MM.1S (cell line): ENCODE measurements around the gene MOG.

Experiments used
- DNase-seq: peaks from one replicate; pipeline ENCODE4 v3.0.0-alpha.2; 2015
- H2AFZ ChIP-seq: fragments of 300-600 bp; sonication (generic); 2 replicates; pipeline ENCODE4 v1.6.0; 2016; ENCODE audit warnings: antibody characterized with exemption, low read length
- H3F3A ChIP-seq: fragments of 300-600 bp; sonication (generic); 2 replicates; pipeline ENCODE4 v1.6.1; 2016; ENCODE audit warnings: mild to moderate bottlenecking, antibody characterized with exemption, low read length, moderate library complexity, mixed read lengths; ENCODE audit not compliant: insufficient read depth
- H3K27ac ChIP-seq: fragments of 300-600 bp; sonication (generic); 2 replicates; pipeline ENCODE4 v1.5.1; 2016; ENCODE audit warnings: mild to moderate bottlenecking, low read length
- H3K27me3 ChIP-seq: fragments of 300-600 bp; sonication (generic); replicated peaks from 2 replicates; pipeline ENCODE4 v1.6.0; 2016; ENCODE audit warnings: low read length; ENCODE audit not compliant: insufficient read depth
- H3K36me3 ChIP-seq: fragments of 300-600 bp; sonication (generic); replicated peaks from 2 replicates; pipeline ENCODE4 v1.6.1; 2016; ENCODE audit warnings: mild to moderate bottlenecking, low read length, mixed read lengths; ENCODE audit not compliant: insufficient read depth
- H3K4me1 ChIP-seq: fragments of 300-600 bp; sonication (generic); 2 replicates; pipeline ENCODE4 v1.6.1; 2016; ENCODE audit warnings: low read length, mixed read lengths
- H3K4me2 ChIP-seq: fragments of 300-600 bp; sonication (generic); 2 replicates; pipeline ENCODE4 v1.6.0; 2016; ENCODE audit warnings: low read depth, low read length
- H3K4me3 ChIP-seq: fragments of 300-600 bp; sonication (generic); 2 replicates; pipeline ENCODE4 v1.5.1; 2016; ENCODE audit warnings: low read length, mixed read lengths
- H3K79me2 ChIP-seq: fragments of 300-600 bp; sonication (generic); 2 replicates; pipeline ENCODE4 v1.6.1; 2016; ENCODE audit warnings: mixed run types, low read length, mixed read lengths
- H3K9ac ChIP-seq: fragments of 300-600 bp; sonication (generic); 2 replicates; pipeline ENCODE4 v1.6.1; 2016; ENCODE audit warnings: low read length, mixed read lengths
- H3K9me2 ChIP-seq: fragments of 300-600 bp; sonication (generic); replicated peaks from 2 replicates; pipeline ENCODE4 v1.6.1; 2016; ENCODE audit warnings: mild to moderate bottlenecking, low read length, mixed read lengths; ENCODE audit not compliant: insufficient read depth
- H3K9me3 ChIP-seq: fragments of 300-600 bp; sonication (generic); replicated peaks from 2 replicates; pipeline ENCODE4 v1.6.1; 2016; ENCODE audit warnings: mild to moderate bottlenecking, low read length, mixed read lengths; ENCODE audit not compliant: insufficient read depth
- H4K20me1 ChIP-seq: fragments of 300-600 bp; sonication (generic); 2 replicates; pipeline ENCODE4 v1.6.1; 2016; ENCODE audit warnings: mild to moderate bottlenecking, low read length, moderate library complexity, mixed read lengths; ENCODE audit not compliant: insufficient read depth
- EZH2 ChIP-seq: fragments of 300-600 bp; sonication (generic); optimal IDR thresholded peaks from 2 replicates; pipeline ENCODE3; 2017; ENCODE audit warnings: low read depth, mild to moderate bottlenecking, antibody characterized with exemption, low read length, mixed read lengths
- EZH2phosphoT487 ChIP-seq: fragments of 300-600 bp; sonication (generic); IDR thresholded peaks from 2 replicates; pipeline ENCODE4 v1.6.1; 2018; ENCODE audit warnings: antibody characterized with exemption, low read length
- TF ChIP-seq, protein P1 (sequence below): fragments of 300-600 bp; sonication (generic); IDR thresholded peaks from 2 replicates; pipeline ENCODE4 v1.5.1; 2016; ENCODE audit warnings: antibody characterized with exemption, low read length, mixed read lengths

MOG gene

DNA sequence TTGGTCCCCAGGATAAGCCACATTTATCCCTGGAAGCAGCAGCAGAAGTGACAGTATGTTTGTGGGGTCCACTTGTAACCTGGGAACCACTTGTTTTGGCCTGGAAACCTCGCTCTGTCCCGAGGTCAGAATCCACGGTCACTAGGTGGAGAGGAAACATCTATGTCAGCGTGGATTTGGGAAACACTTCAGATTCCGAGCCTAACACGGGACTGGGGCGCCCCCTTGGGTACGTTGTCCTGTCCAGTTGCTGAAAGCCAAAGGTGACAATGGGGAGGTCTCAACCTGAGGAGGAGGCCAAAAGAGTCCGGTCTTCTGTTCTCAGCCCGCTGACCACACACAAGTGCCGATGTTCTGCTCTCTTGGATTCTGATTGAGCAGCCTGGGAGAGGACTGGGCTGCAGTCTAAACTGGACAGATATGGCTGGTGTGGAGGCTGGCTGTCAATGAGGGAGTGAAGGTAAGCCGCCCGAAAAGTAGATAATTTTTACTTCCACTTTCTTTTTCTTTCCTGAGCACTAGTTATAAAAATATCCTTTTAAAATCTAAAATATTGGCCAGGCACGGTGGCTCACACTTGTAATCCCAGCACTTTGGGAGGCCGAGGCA is 28.9 kb downstream of the MOG start:
- Histone ChIP-seq H3K27me3 (no peaks in the 10 kb centered on the region), H3K4me3 (no peak overlapping the region), H3K9me2 (no peaks in the 10 kb centered on the region), H3K27ac (no peak overlapping the region), H3K4me2 (no peak overlapping the region), H3F3A (no peaks in the 10 kb centered on the region), H3K79me2 (no peaks in the 10 kb centered on the region), H3K9me3 (no peaks in the 10 kb centered on the region), H3K36me3 (no peaks in the 10 kb centered on the region), H4K20me1 (no peaks in the 10 kb centered on the region), H3K9ac (no peak overlapping the region), H2AFZ (no peak overlapping the region), H3K4me1 (0 out of 2 replicates have a peak, but pooled peaks cover 5% of the 10 kb centered on the region)
- no peak for DNase-seq
- TF ChIP-seq, protein P1, sequence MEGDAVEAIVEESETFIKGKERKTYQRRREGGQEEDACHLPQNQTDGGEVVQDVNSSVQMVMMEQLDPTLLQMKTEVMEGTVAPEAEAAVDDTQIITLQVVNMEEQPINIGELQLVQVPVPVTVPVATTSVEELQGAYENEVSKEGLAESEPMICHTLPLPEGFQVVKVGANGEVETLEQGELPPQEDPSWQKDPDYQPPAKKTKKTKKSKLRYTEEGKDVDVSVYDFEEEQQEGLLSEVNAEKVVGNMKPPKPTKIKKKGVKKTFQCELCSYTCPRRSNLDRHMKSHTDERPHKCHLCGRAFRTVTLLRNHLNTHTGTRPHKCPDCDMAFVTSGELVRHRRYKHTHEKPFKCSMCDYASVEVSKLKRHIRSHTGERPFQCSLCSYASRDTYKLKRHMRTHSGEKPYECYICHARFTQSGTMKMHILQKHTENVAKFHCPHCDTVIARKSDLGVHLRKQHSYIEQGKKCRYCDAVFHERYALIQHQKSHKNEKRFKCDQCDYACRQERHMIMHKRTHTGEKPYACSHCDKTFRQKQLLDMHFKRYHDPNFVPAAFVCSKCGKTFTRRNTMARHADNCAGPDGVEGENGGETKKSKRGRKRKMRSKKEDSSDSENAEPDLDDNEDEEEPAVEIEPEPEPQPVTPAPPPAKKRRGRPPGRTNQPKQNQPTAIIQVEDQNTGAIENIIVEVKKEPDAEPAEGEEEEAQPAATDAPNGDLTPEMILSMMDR: no peak
- TF ChIP-seq EZH2phosphoT487 (no peak), EZH2 (no peak)

DNA sequence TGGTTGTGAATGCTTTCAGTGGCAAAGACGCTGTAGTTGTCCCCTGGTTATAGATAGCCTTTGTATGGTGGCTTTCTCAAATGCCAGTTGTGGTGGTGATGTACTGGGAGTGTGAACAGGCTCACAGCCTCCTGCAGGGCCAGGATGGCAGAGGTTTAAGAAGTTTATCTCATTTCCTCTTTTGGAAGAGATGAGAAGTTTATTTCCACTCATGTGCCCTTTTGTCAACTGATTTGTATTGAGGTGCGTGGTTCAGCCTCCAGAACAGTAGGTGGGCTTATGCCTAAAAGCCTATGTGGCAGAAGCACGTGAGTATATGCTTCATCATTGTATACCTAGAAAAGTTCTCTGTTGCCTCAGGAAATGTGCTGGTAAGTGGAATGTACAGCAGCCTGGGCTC is 37.7 kb downstream of the MOG start:
- no peak overlapping the region for H3K4me2 ChIP-seq
- no peaks in the 10 kb centered on the region for H3K79me2 ChIP-seq
- H3K27ac ChIP-seq: no peak overlapping the region
- H3K9ac ChIP-seq: no peak overlapping the region
- no peaks in the 10 kb centered on the region for H3K9me2 ChIP-seq
- no peaks in the 10 kb centered on the region for H3F3A ChIP-seq
- no peaks in the 10 kb centered on the region for H3K9me3 ChIP-seq
- no peaks in the 10 kb centered on the region for H4K20me1 ChIP-seq
- DNase-seq: no peak
- no peaks in the 10 kb centered on the region for H3K36me3 ChIP-seq
- TF ChIP-seq EZH2 (no peak), EZH2phosphoT487 (no peak)
- TF ChIP-seq, protein P1: no peak
- no peaks in the 10 kb centered on the region for H3K27me3 ChIP-seq
- H2AFZ ChIP-seq: no peak overlapping the region
- no peak overlapping the region for H3K4me3 ChIP-seq
- no peaks in the 10 kb centered on the region for H3K4me1 ChIP-seq

GRCh38 chr6:29696147-29697125 is 39.5 kb downstream of the MOG start:
- no peak overlapping the region for H3K9ac ChIP-seq
- TF ChIP-seq EZH2: no peak
- TF ChIP-seq, protein P1: peak; percentile 48
- H4K20me1 ChIP-seq: no peaks in the 10 kb centered on the region
- no peak overlapping the region for H3K27ac ChIP-seq
- peak; percentile 37 for DNase-seq
- H3K4me3 ChIP-seq: no peak overlapping the region
- H3K27me3 ChIP-seq: no peaks in the 10 kb centered on the region
- no peaks in the 10 kb centered on the region for H3K4me1 ChIP-seq
- H2AFZ ChIP-seq: no peak overlapping the region
- H3K9me3 ChIP-seq: no peaks in the 10 kb centered on the region
- H3K36me3 ChIP-seq: no peaks in the 10 kb centered on the region
- no peak overlapping the region for H3K4me2 ChIP-seq
- H3K9me2 ChIP-seq: no peaks in the 10 kb centered on the region
- no peaks in the 10 kb centered on the region for H3F3A ChIP-seq
- H3K79me2 ChIP-seq: no peaks in the 10 kb centered on the region
